Mesenchymal stem cell (in vitro differentiated cells and primary cell): Measurements from ENCODE around the gene MYH9.

Experiments
- DNase-seq: peaks from one replicate; pipeline ENCODE4 v3.0.0-alpha.2; 2013
- H2AFZ ChIP-seq: one replicate; pipeline ENCODE4 v1.6.1; 2013; ENCODE audit warnings: low read depth, mild to moderate bottlenecking, control low read depth, inconsistent platforms, low read length, moderate library complexity
- H2AK5ac ChIP-seq: 2 replicates; pipeline ENCODE4 v1.6.1; 2013; ENCODE audit warnings: low read length, moderate library complexity, mild to moderate bottlenecking, inconsistent platforms; ENCODE audit not compliant: severe bottlenecking
- H2BK120ac ChIP-seq: one replicate; pipeline ENCODE4 v1.6.1; 2013; ENCODE audit warnings: low read depth, mild to moderate bottlenecking, inconsistent platforms, low read length, moderate library complexity
- H2BK12ac ChIP-seq, 2 experiments: one replicate each; pipeline ENCODE4 v1.6.1; 2013; ENCODE audit warnings: inconsistent platforms in 2 of 2, low read length in 2 of 2, mild to moderate bottlenecking in 2 of 2, moderate library complexity in 2 of 2, control low read depth in 1 of 2
- H2BK15ac ChIP-seq: one replicate; pipeline ENCODE4 v1.6.1; 2013; ENCODE audit warnings: mild to moderate bottlenecking, low read depth, inconsistent platforms; ENCODE audit not compliant: poor library complexity, severe bottlenecking
- H2BK5ac ChIP-seq: 2 replicates; pipeline ENCODE4 v1.6.1; 2013; ENCODE audit warnings: low read depth, mild to moderate bottlenecking, low read length, control low read depth, inconsistent platforms; ENCODE audit not compliant: poor library complexity, severe bottlenecking
- H3K14ac ChIP-seq, 2 experiments: one replicate each; pipeline ENCODE4 v1.6.1; 2013; ENCODE audit warnings: inconsistent platforms in 2 of 2, low read length in 2 of 2, control low read depth in 1 of 2, mild to moderate bottlenecking in 1 of 2, moderate library complexity in 1 of 2
- H3K18ac ChIP-seq, 2 experiments: one replicate each; pipeline ENCODE4 v1.6.1; 2013; ENCODE audit warnings: inconsistent platforms in 2 of 2, low read length in 2 of 2, control low read depth in 1 of 2, low read depth in 1 of 2, mild to moderate bottlenecking in 1 of 2
- H3K23ac ChIP-seq, 2 experiments: one replicate each; pipeline ENCODE4 v1.6.1; 2013; ENCODE audit warnings: inconsistent platforms in 2 of 2, low read length in 2 of 2, mild to moderate bottlenecking in 2 of 2, moderate library complexity in 2 of 2, control low read depth in 1 of 2
- H3K27ac ChIP-seq: 2 replicates; pipeline ENCODE4 v1.5.1; 2013; ENCODE audit warnings: mild to moderate bottlenecking, moderate library complexity, low read length, control low read depth, inconsistent platforms; ENCODE audit not compliant: poor library complexity, severe bottlenecking
- H3K27me3 ChIP-seq, 2 experiments: 2 replicates each; pipeline versions ENCODE4 v1.6.1 to v1.7.0; 2013; ENCODE audit warnings: low read length in 2 of 2, mild to moderate bottlenecking in 2 of 2, moderate library complexity in 2 of 2, control low read depth in 1 of 2, inconsistent platforms in 1 of 2; ENCODE audit not compliant: control insufficient read depth in 1 of 2, insufficient read depth in 1 of 2
- H3K36me3 ChIP-seq, 2 experiments: 2 replicates each; pipeline versions ENCODE4 v1.6.1 to v1.7.0; 2013; ENCODE audit warnings: low read length in 2 of 2, control low read depth in 1 of 2, inconsistent platforms in 1 of 2, low read depth in 1 of 2, mild to moderate bottlenecking in 1 of 2; ENCODE audit not compliant: insufficient read depth in 2 of 2, control insufficient read depth in 1 of 2
- H3K4ac ChIP-seq, 2 experiments: one replicate each; pipeline ENCODE4 v1.6.1; 2013; ENCODE audit warnings: inconsistent platforms in 2 of 2, low read length in 2 of 2, mild to moderate bottlenecking in 2 of 2, moderate library complexity in 2 of 2, control low read depth in 1 of 2, low read depth in 1 of 2
- H3K4me1 ChIP-seq: 2 replicates; pipeline ENCODE4 v1.6.1; 2013; ENCODE audit warnings: low read depth, low read length, control low read depth; ENCODE audit not compliant: control insufficient read depth, insufficient read depth
- H3K4me2 ChIP-seq: 2 replicates; pipeline ENCODE4 v1.6.1; 2013; ENCODE audit warnings: low read length, mild to moderate bottlenecking, inconsistent platforms; ENCODE audit not compliant: poor library complexity, severe bottlenecking
- H3K4me3 ChIP-seq, 2 experiments: 2 replicates each; pipeline versions ENCODE4 v1.5.1 to v1.7.0; 2013; ENCODE audit warnings: low read length in 2 of 2, mild to moderate bottlenecking in 2 of 2, control low read depth in 1 of 2, low read depth in 1 of 2; ENCODE audit not compliant: insufficient read depth in 1 of 2
- H3K79me1 ChIP-seq: replicated peaks from 2 replicates; pipeline ENCODE4 v1.6.1; 2013; ENCODE audit warnings: mild to moderate bottlenecking, control low read depth, low read length, inconsistent platforms; ENCODE audit not compliant: poor library complexity, severe bottlenecking
- H3K9ac ChIP-seq: 2 replicates; pipeline ENCODE4 v1.7.0; 2013; ENCODE audit warnings: mild to moderate bottlenecking, low read length, moderate library complexity
- H3K9me3 ChIP-seq: 2 replicates; pipeline ENCODE4 v1.7.0; 2013; ENCODE audit warnings: mild to moderate bottlenecking, low read length; ENCODE audit not compliant: control insufficient read depth
- H4K8ac ChIP-seq: one replicate; pipeline ENCODE4 v1.6.1; 2013; ENCODE audit warnings: inconsistent platforms, mild to moderate bottlenecking, low read length, moderate library complexity
- H4K91ac ChIP-seq: one replicate; pipeline ENCODE4 v1.6.1; 2013; ENCODE audit warnings: mild to moderate bottlenecking, low read length, inconsistent platforms
- WGBS: methylation state at CpG from one replicate; pipeline ENCODE4 v1.1.7; 2013; ENCODE audit warnings: mixed read lengths; 5-methylcytosine and 5-hydroxymethylcytosine counted together

Gene MYH9

DNA sequence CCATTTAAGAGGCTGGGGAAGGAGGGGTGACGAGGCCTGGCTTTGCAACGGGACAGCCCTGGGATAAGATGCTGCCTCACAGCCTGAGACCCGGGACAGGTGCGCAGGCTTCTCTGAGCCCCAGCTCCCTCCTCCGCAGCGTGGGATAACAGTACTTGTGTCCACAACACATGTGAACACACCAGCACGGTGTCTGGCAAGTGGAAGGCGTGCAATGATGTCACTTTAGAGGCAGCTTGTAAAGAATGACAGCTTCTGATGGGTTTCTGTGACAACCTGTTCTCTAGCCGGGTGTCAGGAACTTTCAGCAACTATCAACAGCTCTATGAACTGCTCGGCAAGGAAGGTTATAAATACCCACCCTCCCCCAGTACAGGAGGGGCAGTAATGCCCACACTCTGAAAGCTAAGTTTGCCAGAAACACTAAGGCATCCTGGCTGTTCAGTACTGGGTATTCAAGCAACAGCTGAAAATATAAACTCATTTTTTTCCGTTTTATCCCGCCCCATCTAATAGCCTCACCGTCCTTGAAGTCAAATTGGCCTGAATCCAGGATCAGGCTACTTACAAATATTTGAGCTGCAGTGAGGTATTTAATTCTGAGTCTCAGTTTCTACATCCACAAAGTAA lies 59.7 kb downstream of the MYH9 start:
- H3K36me3 ChIP-seq = peaks cover 57 to 65% of the 10 kb centered on the region in 2 experiments

DNA sequence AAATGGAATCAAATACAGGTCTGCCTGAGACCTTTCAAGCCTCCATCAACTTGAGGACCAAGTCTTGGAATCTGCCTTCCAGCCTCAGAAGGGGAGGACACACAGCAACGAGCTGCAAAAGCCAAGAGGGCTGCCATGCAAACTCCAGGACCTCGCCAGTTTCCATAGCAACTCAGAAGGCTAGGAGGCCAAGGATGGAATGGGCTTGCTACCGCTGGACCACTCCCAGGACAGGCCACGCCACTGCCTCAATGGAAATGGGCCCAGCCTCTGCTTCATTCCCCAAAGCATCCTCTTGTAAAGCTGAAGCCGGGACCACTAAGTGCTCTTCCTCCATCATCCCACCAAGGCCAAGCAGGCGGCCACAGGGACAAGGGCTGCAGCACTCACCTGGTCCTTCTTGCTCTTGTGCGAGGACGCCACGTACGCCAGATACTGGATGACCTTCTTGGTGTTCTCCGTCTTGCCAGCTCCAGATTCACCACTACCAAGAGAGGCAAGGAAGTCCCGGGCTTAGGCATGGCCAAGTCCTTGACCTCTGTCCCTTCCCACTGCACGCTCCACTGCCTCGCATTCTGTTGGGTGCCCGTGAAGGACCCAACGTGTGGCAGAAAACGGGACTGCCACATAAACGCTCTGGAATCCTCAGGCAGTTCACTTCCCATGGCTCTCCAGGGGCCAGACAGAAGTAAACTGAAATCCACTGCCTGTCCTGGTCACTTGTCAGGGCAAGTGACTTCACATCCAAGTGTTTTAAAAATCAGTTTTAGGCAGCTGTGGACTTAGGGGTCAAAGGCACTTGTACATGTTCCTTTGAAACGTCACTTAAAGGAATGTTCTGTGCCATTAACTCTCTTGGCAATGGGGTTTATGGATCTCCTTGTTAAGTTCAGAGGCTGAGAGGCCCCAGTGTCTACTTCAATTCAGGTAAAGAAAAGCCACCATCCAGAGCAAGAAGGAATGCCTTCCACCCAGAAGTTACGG lies 61.3 kb downstream of the MYH9 start:
- Histone ChIP-seq H3K18ac (peak overlapping the region in 1 of 2 experiments; percentile 64), H3K23ac (no peak overlapping the region), H3K36me3 (peaks cover 68 to 73% of the 10 kb centered on the region in 2 experiments), H3K4ac (no peak overlapping the region), H2AFZ (no peak overlapping the region), H3K9ac (no peak overlapping the region), H2BK5ac (no peak overlapping the region), H3K4me3 (no peak overlapping the region), H2BK12ac (peak overlapping the region in 1 of 2 experiments; percentile 35), H3K27me3 (no peaks in the 10 kb centered on the region), H3K27ac (peak overlapping the region; percentile 99), H2BK15ac (peak overlapping the region; percentile 29), H3K4me1 (peaks cover 82% of the 10 kb centered on the region), H2BK120ac (no peak overlapping the region), H3K14ac (peak overlapping the region in 1 of 2 experiments; percentile 13), H3K79me1 (no peaks in the 10 kb centered on the region), H4K91ac (peak overlapping the region; percentile 5), H3K9me3 (no peaks in the 10 kb centered on the region), H3K4me2 (no peak overlapping the region), H4K8ac (peak overlapping the region; percentile 56), H2AK5ac (peak overlapping the region; percentile 58)
- WGBS = 81% methylated on average over 19 of the region's 20 CpGs
- DNase-seq = no peak

More for the DNA sequence above, 59.7 kb downstream of the MYH9 start:
- Histone ChIP-seq H2AK5ac (peak overlapping the region; percentile 92), H3K4me2 (no peak overlapping the region), H2BK5ac (peak overlapping the region; percentile 88), H3K27me3 (no peaks in the 10 kb centered on the region), H3K9me3 (no peaks in the 10 kb centered on the region), H2AFZ (no peak overlapping the region), H3K23ac (no peak overlapping the region), H2BK12ac (peak overlapping the region; percentile 9 to 11), H3K4me3 (no peak overlapping the region), H3K27ac (peak overlapping the region; percentile 99), H2BK120ac (peak overlapping the region; percentile 66), H3K18ac (peak overlapping the region; percentile 22 to 53), H2BK15ac (no peak overlapping the region), H4K8ac (peak overlapping the region; percentile 66), H3K4me1 (peaks cover 85% of the 10 kb centered on the region), H3K9ac (peak overlapping the region; percentile 50), H3K79me1 (no peaks in the 10 kb centered on the region), H3K4ac (peak overlapping the region in 1 of 2 experiments; percentile 48), H3K14ac (peak overlapping the region in 1 of 2 experiments; percentile 84), H4K91ac (no peak overlapping the region)
- no peak for DNase-seq
- WGBS = 68% methylated on average over 13 of the region's 13 CpGs

DNA sequence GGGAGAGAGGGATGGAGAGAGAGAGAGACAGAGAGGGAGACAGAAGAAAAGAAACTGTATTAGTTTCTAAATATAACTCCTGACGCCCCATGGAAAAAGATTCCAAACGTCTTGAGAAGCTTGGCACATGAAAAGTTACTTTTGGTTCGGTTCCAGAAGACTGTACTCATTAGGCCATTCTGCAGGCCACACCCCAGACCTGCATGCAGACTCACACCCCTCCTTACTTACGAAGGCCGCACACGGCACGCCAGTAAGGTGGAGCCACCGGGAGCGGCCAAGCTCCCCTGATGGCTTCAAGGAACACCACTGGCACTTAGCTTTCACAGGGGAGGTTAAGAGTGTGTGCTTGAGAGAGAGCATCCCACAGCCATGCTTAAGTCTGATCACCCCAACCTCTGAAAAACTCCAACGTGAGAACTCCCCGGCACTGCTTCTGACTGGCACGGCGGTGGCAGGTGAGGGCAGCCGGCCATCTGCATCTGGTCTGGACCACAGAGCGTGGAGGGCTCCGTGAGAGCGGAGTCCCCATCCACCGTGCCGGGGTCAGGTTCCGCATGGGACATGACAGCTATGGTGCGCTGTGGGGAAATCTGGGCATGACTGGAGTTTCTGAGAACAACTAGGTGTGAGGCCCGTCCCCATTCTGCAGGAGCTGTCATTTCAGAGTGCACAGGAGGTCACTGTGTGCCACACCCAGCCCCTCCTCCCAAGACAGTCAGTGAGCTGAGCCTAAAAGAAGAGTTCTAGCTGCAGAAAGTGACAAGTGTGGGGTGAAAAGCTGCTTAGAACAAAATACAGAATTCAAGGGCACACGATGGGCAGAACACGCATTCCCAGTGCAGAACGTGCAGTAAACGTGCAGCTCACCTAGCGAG lies 62.4 kb downstream of the MYH9 start:
- peak overlapping the region; percentile 12 for H4K8ac ChIP-seq
- 90% methylated on average over 20 of the region's 27 CpGs for WGBS

More for the DNA sequence above, 62.4 kb downstream of the MYH9 start:
- no peak overlapping the region for H2BK15ac ChIP-seq
- no peaks in the 10 kb centered on the region for H3K79me1 ChIP-seq
- no peak overlapping the region for H2AFZ ChIP-seq
- peak overlapping the region in 1 of 2 experiments; percentile 61 for H3K14ac ChIP-seq
- no peak overlapping the region for H2BK120ac ChIP-seq
- H3K4me1 ChIP-seq = peaks cover 71% of the 10 kb centered on the region
- H2AK5ac ChIP-seq = peak overlapping the region; percentile 83
- H3K36me3 ChIP-seq = peaks cover 74 to 75% of the 10 kb centered on the region in 2 experiments
- no peak overlapping the region for H2BK12ac ChIP-seq
- H3K9me3 ChIP-seq = no peaks in the 10 kb centered on the region
- no peaks in the 10 kb centered on the region for H3K27me3 ChIP-seq
- H3K27ac ChIP-seq = peak overlapping the region; percentile 99
- H2BK5ac ChIP-seq = no peak overlapping the region
- H3K23ac ChIP-seq = no peak overlapping the region
- H3K18ac ChIP-seq = peak overlapping the region; percentile 46 to 53
- no peak overlapping the region for H4K91ac ChIP-seq
- H3K9ac ChIP-seq = peak overlapping the region; percentile 82
- DNase-seq = peak; percentile 59
- no peak overlapping the region for H3K4ac ChIP-seq
- no peak overlapping the region for H3K4me2 ChIP-seq
- H3K4me3 ChIP-seq = peak overlapping the region in 1 of 2 experiments; percentile 30
